ENCODE data around the gene MRPS7.

GRCh38 chr17:75269844-75270217 is 8.2 kb downstream of the MRPS7 start:
- TF ChIP-seq CTCF (conservative IDR thresholded peaks at IDR 0.05 in 1 of 2, IDR thresholded peaks at IDR 0.05 in 1 of 2; ENCODE audit: low read depth in 1 of 2, low read length in 2 of 2): no peak
- no peak for TF ChIP-seq EZH2 (IDR thresholded peaks at IDR 0.05; ENCODE audit: low read length, missing control alignments)

All from fibroblast of lung (primary cell).